Measurements from ENCODE around the gene DCD. TPM values are rescaled to one million over a fixed set of nuclear protein-coding genes. Genes with fewer than 3 reads are reported as not detected.

The DCD gene
- polyA plus RNA-seq, 1 donor from 2014 or later: not detected

- Histone ChIP-seq H3K9ac (ENCODE audit: low read length) (no peak overlapping the region), H3K79me2 (replicated peaks; ENCODE audit: insufficient read depth, low read length) (no peaks in the 10 kb centered on the region), H3K27ac (ENCODE audit: low read length) (no peak overlapping the region), H4K20me1 (ENCODE audit: insufficient read depth) (no peaks in the 10 kb centered on the region), H3K9me2 (ENCODE audit: insufficient read depth, low read length) (no peaks in the 10 kb centered on the region), H3K9me3 (ENCODE audit: low read length) (no peaks in the 10 kb centered on the region), H3K27me3 (ENCODE audit: insufficient read depth, low read depth, low read length) (no peaks in the 10 kb centered on the region), H2AFZ (ENCODE audit: low read depth, low read length) (no peak overlapping the region), H3K36me3 (ENCODE audit: insufficient read depth, low read length) (no peaks in the 10 kb centered on the region), H3K4me2 (ENCODE audit: low read length) (no peak overlapping the region), H3K4me3 (ENCODE audit: low read length) (no peak overlapping the region), H3F3A (ENCODE audit: insufficient read depth, low read length, poor library complexity, severe bottlenecking) (no peaks in the 10 kb centered on the region)
- TF ChIP-seq POLR2AphosphoS5 (IDR thresholded peaks at IDR 0.05): no peak
- TF ChIP-seq RAD21 (conservative IDR thresholded peaks at IDR 0.05): no peak
- no peak for TF ChIP-seq CTCF (IDR thresholded peaks at IDR 0.05; ENCODE audit: poor library complexity, severe bottlenecking)
- no peak for TF ChIP-seq EZH2 (IDR thresholded peaks at IDR 0.05; ENCODE audit: borderline replicate concordance, insufficient read depth, low read length, poor library complexity, severe bottlenecking)
- no peak for TF ChIP-seq SMC3 (conservative IDR thresholded peaks at IDR 0.05; ENCODE audit: poor library complexity)
- TF ChIP-seq TAF1 (IDR thresholded peaks at IDR 0.05; ENCODE audit: low read depth): no peak
- TF ChIP-seq REST (IDR thresholded peaks at IDR 0.05; ENCODE audit: borderline replicate concordance): no peak
- TF ChIP-seq EP300 (conservative IDR thresholded peaks at IDR 0.05; ENCODE audit: poor library complexity, severe bottlenecking): no peak
- no peak for TF ChIP-seq MXI1 (conservative IDR thresholded peaks at IDR 0.05; ENCODE audit: poor library complexity, severe bottlenecking)
Measured at GRCh38 chr12:54598970-54599369, 49.2 kb downstream of the DCD start.

GRCh38 chr12:54596526-54596946, 51.6 kb downstream of the DCD start:
- Histone ChIP-seq H3F3A (ENCODE audit: insufficient read depth, low read length, poor library complexity, severe bottlenecking) (no peaks in the 10 kb centered on the region), H3K27ac (ENCODE audit: low read length) (no peak overlapping the region), H3K27me3 (ENCODE audit: insufficient read depth, low read depth, low read length) (no peaks in the 10 kb centered on the region), H3K9me3 (ENCODE audit: low read length) (no peaks in the 10 kb centered on the region), H4K20me1 (ENCODE audit: insufficient read depth) (no peaks in the 10 kb centered on the region), H2AFZ (ENCODE audit: low read depth, low read length) (no peak overlapping the region), H3K4me2 (ENCODE audit: low read length) (no peak overlapping the region), H3K9ac (ENCODE audit: low read length) (no peak overlapping the region), H3K36me3 (ENCODE audit: insufficient read depth, low read length) (no peaks in the 10 kb centered on the region), H3K4me3 (ENCODE audit: low read length) (no peak overlapping the region), H3K9me2 (ENCODE audit: insufficient read depth, low read length) (no peaks in the 10 kb centered on the region), H3K79me2 (replicated peaks; ENCODE audit: insufficient read depth, low read length) (no peaks in the 10 kb centered on the region)
- TF ChIP-seq SMC3 (conservative IDR thresholded peaks at IDR 0.05; ENCODE audit: poor library complexity) (peak; percentile 76), CTCF (IDR thresholded peaks at IDR 0.05; ENCODE audit: poor library complexity, severe bottlenecking) (peak; percentile 84), POLR2AphosphoS5 (IDR thresholded peaks at IDR 0.05) (no peak), RAD21 (conservative IDR thresholded peaks at IDR 0.05) (peak; percentile 70), REST (IDR thresholded peaks at IDR 0.05; ENCODE audit: borderline replicate concordance) (no peak)
